Vagina (tissue), 2 donors: ENCODE measurements around the gene ARGLU1.

Experiments used
- CTCF ChIP-seq, 3 experiments: fragments of 450-650 bp in 2 of 3; fragments of 200-600 bp in 1 of 3; sonication (generic) in 1 of 3; IDR thresholded peaks; one replicate each; pipeline ENCODE4 v1.5.1; 2017 to 2019; ENCODE audit warnings: antibody characterized with exemption in 3 of 3, mild to moderate bottlenecking in 2 of 3, moderate library complexity in 2 of 3
- POLR2A ChIP-seq, 2 donors: fragments of 450-650 bp; IDR thresholded peaks; one replicate each; pipeline ENCODE4 v1.6.1; 2017; ENCODE audit warnings: antibody characterized with exemption in 2 of 2, mild to moderate bottlenecking in 2 of 2, moderate library complexity in 2 of 2
- POLR2AphosphoS5 ChIP-seq, 2 donors: sonication (generic); formaldehyde crosslinking; IDR thresholded peaks; one replicate each; pipeline ENCODE4 v1.9.0; 2017; ENCODE audit warnings: antibody characterized with exemption in 2 of 2, mild to moderate bottlenecking in 2 of 2, low read depth in 1 of 2; ENCODE audit not compliant: insufficient read depth in 1 of 2

GRCh38 chr13:106491928-106492587, 75.9 kb downstream of the ARGLU1 start:
- TF ChIP-seq CTCF (IDR thresholded peaks at IDR 0.05): no peak
- TF ChIP-seq POLR2A (IDR thresholded peaks at IDR 0.05): no peak
- TF ChIP-seq POLR2AphosphoS5 (IDR thresholded peaks at IDR 0.05; ENCODE audit: insufficient read depth in 1 of 2, low read depth in 1 of 2): no peak
